Epithelial cell of prostate (primary cell): ENCODE measurements around the gene ASTN2.
"Not testable (repeated sequence)": the region's sequence is repeated elsewhere in the genome, so short reads cannot be mapped to it uniquely, and the experiment has no call there.

ENCODE experiments used
- DNase-seq: peaks from one replicate; pipeline ENCODE4 v3.0.0-alpha.2; 2011; ENCODE audit warnings: low read depth, low spot score
- H3K27ac ChIP-seq: fragments of 450-650 bp; 2 replicates; pipeline ENCODE4 v1.5.1; 2017; ENCODE audit warnings: mild to moderate bottlenecking

ASTN2 gene

DNA sequence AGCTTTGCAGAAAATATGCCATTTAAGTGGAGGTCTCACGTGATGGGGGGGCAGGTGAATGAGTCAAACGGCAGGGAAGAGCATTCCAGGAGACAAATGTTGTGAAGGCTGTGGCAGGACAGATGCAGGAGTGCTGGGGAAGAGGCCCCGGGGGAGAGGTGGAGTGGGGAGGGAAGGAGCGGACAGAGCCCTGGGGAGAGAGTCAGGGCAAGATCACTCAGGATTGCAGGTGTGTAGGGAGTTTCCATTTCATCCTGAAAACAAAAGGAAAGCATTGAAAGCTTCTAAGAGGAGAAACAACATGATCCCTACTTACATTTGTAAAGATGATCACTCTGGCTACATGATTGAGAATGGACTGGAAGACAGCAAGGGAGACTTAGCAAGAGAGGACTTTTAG lies 323.3 kb downstream of the ASTN2 start:
- H3K27ac ChIP-seq = no peak overlapping the region
- no peak for DNase-seq

DNA sequence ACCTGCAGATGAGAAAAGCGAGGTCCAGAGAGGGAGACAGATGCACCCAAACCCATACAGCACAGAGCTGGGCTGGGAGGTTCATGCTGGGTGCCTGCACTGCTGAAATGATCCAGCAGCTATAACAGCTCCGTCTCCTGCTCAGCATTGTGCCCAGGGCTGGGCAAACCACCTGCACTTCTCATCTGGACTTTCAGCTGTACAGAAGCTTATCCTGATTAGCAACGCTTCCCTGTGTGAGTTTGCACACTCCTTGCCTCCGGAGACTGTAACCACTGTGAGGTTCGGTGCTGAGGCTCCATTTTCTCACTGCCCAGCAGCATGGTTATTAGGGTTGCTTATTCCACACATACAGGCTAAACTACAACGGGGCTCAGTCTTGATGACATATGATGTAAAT lies 326.1 kb downstream of the ASTN2 start:
- DNase-seq = no peak
- no peak overlapping the region for H3K27ac ChIP-seq

DNA sequence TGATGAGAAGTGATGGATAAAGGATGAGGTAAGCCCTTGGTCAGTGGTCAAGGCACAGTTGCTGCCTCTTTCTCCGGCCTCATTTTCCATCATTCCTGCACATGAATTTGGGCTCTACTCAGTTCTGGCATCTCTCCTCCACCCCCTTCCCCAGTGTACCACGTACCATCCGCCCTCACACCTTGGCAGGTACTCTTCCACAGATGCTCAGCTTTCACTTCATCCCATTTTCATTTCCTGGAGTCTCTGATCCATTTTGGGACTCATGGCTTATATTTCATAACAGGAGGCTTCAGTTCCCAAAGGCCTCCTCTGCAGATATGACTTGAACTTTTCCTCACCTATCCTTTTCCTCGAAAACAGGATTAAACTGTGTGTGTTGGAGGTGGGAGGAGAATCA lies 326.7 kb downstream of the ASTN2 start:
- no peak for DNase-seq

DNA sequence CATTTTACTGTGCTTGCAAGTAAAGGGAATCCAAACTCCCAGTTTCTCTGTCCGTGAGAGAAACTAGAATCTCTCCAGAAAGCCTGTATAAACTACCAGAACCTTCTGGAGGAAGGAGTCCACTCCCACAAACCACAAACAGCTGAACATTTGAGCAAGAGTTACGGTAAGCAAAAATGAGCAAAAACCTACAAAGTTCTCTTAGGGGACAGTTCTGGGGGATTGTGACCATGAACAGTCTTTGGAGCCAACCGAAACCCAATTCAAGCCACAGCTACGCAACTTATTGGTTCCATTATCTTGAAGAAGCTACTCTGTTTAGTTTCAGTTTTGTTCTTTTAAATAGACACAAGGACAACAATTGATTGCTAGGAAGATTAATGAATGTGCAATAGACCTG lies 330.6 kb downstream of the ASTN2 start:
- DNase-seq = no peak
- no peak overlapping the region for H3K27ac ChIP-seq

More for the DNA sequence above, 326.7 kb downstream of the ASTN2 start:
- H3K27ac ChIP-seq = no peak overlapping the region

DNA sequence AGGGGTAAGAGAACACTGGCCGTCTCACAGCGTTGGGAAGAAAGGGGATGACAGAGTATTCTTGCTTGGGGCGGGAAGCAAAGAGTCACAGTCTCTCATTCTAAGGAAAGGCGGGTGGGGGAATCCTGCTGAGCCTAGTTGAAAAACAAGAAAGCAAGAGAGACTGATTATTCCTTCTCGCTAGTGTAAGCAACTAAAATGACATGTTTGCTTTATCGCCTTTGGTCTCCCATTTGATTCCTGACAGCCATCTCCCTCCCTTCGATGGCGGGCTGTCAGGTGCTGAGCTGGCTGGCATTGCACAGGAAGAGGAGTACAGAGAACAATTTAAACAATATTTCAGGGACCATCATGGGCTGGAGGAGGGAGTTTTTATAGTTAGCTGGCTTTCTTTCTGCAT lies 331.3 kb downstream of the ASTN2 start:
- DNase-seq = no peak

DNA sequence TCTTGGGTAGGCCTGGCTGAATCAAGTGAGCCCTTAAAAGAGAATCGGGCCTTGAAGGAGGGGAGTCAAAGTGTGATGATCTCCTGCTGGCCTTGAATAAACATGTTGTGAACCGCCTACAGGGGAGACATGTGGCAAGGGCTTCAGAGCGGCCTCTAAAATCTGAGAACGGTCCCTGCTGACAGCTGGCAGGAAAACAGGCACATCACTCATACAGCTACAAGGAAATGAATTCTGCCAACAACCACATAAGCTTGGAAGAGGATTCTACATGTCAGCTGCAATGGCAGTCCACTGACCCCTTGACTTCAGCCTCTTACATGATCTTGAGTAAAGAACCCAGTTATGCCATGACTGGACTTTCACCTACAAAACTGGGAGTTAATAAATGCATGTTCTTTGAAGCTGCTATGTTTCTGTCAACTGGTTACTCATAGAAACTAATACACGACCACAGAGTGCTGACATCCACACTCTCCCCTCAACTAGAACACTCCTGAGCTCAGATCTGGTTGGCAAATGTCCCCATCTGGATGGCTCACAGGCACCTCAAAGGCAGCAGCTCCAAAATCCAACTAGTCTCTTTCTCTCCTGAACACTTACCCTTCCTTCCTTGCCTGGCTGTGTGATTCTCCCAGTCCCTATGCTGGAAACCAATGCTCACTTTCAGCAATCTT lies 333.1 kb downstream of the ASTN2 start:
- no peak overlapping the region for H3K27ac ChIP-seq
- DNase-seq = no peak

More for the DNA sequence above, 331.3 kb downstream of the ASTN2 start:
- H3K27ac ChIP-seq = no peak overlapping the region

DNA sequence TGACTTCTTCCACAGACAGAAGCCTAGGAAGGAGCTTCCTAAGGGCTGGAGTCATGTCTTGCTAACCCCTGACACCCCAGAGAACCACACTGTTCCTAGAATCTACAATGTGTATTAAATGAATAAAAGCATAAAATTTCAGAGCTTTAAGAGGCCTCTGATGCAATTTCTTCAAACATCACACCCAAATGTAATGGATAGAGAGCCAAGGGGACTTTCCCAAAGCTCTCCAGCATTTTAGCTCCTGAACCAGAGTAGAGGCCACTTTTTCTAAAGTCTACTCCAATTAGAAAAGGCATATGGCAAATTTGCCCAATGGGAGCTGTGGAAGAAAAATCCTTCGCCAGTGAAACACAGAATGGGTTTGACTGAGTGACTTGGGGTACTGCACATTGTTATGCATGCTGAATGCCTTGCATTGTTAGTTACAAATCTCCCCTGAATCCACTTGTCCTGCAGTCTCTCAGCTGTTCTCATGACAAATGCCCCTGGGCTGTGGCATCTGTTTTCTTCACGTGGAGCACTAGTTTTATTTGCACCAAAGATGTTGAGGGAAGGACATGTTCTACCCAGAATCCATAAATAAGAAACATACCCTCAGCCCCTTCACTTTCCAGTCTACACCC lies 334.0 kb downstream of the ASTN2 start:
- DNase-seq = no peak
- H3K27ac ChIP-seq = no peak overlapping the region

DNA sequence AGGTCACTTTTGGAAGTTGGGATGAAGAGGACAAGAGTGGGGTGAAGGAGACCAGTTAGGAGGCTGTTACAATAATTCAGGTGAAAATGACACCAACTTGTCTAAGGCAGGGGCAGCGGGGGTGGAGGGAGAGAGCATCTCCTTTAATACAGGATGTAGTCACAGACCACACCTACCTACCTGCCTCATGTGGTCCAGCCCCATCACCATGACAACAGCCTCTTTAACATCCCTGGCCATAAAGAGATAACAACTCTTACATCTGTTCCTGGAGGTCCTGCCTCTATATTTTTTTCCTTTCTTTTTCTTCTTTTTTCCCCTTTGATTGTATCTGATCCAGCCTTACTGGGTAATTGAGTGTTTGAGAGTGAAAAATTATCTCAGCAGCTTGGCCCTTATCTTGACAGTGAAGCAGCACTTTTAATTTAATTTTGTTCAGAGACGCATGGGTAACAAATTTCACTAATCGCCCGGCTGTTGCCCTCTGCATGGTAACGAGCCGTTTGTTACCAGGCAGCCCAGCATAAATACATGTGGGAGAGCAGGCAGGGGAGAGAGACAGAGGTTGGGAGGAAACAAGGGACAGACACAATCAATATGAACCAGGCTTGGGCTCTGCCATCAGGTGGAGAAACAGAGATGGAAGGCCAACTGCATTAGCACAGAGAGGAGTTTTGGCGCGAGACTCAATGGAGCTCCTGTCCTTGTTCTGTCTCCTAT lies 338.1 kb downstream of the ASTN2 start:
- no peak overlapping the region for H3K27ac ChIP-seq
- no peak for DNase-seq

DNA sequence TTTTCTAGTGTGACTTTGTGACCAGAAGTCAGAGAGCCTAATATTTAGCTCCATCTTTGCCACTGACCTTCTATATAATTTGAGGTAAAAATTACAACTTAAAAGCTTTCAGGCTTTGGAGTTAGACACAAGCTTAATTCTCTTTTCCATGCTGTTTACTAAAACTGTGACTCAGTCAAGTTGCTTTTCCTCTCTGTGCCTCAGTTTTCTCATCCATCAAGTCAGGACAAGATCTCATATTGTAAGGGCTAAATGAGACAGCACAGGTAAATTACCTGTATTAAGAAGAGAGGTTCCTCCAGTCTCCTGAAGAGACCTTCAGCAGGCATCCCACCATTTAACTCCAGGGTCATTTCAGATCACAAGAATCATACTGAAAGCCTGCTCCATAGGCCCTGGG lies 339.2 kb downstream of the ASTN2 start:
- no peak for DNase-seq
- no peak overlapping the region for H3K27ac ChIP-seq

DNA sequence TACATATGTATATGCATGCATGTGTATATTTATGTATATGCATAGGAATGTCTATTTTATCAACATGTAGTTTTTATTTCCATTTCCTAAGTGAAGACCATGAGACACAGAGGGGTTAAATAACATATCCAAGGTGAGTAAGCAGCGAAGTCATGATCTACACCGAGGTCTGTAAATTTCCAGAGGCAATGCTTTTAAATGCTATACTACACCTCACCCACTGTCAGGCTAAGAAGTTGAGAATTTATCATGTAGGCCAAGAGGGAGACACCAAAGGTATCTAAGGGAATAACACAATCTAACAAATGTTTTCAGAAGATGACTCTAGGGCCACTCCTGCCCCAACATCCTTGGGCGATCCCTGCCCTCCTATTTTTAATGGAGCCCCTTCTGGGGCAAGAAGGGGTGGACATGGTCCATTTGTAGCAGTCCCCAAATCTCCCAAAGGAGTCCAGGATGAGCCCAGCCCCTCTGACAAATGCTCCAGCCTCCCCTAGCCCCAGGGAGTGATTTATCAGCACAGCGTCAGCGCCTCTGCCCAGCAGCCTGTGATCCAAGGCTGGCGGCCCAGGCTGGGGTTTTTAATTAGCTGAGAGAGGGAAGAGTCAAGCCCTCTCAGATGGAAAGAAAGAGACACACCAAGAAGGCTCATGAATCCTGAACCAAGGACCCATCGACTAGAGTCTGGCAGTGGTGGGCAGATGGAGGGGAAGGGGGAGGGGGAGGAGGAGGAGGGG lies 339.9 kb downstream of the ASTN2 start:
- no peak overlapping the region for H3K27ac ChIP-seq
- no peak for DNase-seq

DNA sequence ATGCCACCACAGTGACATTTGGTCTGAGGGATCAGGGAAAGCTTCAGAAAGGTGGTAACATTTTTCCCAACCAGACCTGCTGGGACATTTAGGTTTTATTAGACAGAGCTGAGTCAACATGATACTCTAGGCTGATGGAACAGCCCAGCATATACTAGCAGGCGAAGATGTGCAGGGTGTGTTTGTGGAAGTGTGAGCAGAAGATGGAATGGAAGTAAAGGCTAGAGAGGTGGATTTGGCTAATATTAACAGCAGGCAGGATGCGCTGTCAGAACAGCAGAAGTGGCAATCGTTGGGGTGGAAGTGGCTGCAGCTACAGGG lies 340.6 kb downstream of the ASTN2 start:
- peak overlapping the region; percentile 32 for H3K27ac ChIP-seq
- DNase-seq = no peak

DNA sequence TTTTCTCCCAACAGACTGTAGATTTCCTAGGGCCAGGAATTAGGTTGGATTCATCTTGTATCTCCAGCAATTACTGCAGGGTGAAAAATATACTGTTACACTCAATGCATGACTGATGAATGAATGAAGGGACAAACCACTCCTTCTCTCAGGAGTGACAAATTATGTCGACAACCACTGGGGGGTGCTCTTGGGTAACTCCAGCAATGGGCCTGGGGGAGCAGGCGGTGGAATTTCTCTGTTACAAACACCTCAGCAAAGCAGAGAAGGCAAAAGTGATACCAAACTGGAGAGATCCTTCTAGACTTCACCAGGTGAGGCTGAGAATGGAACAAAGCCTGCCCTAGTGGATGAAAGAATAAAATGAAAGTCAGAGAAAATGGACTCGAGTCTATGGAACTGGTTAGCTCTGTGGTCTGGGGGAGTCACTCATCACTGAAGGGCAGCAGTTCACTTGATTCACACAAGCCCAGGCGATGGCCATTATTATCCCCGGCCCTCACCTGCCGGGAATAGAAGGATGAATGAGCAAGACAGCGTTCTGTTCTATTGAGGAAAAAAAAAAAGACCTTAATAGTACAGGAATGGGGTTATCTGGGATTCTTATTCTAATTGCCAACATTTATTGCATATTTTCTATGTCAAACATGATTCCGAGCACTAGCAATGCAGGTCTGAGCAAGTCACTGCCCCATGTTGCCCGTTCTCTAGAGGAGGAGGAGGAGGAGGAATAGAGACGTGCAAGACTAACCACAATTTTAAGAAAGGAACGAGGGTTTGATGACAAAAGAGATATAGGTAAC lies 341.1 kb downstream of the ASTN2 start:
- no peak for DNase-seq
- peak overlapping the region; percentile 32 for H3K27ac ChIP-seq

DNA sequence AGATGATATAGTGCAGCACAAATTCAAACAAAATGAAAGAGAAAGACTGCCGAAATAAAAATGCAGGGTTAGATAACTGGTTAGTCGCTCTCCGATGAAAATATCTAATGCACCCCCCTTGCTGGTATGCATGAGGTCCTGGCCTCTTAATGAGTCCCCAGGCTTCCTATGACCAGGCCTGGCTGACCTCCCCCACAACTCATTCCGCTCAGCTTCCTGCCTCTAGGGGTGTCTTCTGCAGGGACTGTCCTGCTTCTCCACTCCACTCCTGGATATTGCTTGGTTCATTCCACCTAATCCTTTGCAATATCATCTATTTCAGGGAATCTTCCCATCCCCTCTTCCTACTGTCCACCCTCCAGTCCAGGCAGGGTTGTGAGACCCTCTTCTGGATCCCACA lies 341.8 kb downstream of the ASTN2 start:
- no peak for DNase-seq

DNA sequence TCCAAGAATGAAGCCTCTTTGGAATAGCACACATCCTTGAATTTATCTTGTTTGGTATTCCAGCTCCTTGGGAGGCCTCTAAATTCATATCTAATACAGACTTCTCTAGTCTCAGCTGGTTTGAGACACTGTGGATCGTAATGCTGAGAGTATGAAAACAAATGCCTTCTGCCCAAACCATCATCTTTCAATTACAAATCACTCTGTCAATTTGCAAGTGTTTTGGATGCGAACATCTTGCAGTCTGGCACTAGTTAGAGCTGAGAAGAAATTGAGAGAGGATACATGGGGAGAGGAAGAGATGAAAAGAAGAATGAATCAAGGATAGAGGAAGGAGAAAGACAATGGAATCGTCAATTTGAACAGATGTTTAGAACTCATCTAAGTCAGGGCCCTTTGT lies 342.6 kb downstream of the ASTN2 start:
- H3K27ac ChIP-seq = peak overlapping the region; percentile 46
- DNase-seq = no peak

More for the DNA sequence above, 341.8 kb downstream of the ASTN2 start:
- no peak overlapping the region for H3K27ac ChIP-seq

DNA sequence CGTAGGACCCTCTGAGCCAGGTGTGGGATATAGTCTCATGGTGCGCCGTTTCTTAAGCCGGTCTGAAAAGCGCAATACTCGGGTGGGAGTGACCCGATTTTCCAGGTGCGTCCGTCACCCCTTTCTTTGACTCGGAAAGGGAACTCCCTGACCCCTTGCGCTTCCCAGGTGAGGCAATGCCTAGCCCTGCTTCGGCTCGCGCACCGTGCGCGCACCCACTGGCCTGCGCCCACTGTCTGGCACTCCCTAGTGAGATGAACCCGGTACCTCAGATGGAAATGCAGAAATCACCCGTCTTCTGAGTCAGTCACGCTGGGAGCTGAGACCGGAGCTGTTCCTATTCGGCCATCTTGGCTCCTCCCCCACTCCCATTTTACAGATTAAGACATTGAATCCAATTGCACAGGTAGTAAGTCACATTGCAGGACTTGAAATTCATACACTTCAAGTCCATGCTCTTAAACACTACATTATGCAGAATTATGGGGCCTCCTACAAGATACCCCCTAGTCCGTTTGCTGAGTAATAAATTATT lies 343.1 kb downstream of the ASTN2 start:
- peak overlapping the region; percentile 46 for H3K27ac ChIP-seq
- not testable (repeated sequence) for DNase-seq

DNA sequence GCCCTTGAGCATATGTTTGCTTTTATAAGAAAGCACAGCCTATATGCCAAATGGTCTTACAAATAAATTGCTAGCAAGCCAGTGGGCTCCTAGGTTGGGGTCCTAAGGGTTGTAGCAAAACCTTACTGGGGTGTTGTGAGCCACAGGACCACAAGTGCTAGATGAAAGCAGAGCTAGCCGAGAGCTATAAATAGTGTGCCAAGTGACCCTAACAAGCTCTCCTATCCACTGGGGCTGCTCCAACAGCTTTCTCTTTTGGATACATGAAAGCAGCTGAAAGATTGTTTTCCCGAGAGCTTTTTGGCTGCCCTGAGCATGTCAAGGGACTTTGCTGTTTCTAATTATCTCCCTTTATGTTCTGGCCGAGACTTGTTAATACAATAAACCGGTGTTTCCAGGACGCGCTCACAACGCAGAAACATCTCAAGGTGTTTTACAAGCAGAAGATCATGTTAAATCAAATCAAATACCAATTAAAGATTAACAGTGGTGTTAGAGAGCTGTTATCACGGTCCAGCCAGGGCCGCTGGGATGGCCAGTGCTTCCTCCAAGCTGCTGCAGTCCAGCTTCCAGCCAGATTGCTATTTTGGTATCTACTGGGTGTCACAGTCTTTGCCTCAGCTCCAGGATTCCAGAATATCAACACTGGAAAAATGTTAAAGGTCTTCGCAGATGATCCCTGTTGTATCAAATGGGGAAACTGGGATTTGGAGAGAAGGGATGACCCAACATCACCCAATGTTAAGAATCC lies 351.0 kb downstream of the ASTN2 start:
- no peak for DNase-seq
- H3K27ac ChIP-seq = no peak overlapping the region

DNA sequence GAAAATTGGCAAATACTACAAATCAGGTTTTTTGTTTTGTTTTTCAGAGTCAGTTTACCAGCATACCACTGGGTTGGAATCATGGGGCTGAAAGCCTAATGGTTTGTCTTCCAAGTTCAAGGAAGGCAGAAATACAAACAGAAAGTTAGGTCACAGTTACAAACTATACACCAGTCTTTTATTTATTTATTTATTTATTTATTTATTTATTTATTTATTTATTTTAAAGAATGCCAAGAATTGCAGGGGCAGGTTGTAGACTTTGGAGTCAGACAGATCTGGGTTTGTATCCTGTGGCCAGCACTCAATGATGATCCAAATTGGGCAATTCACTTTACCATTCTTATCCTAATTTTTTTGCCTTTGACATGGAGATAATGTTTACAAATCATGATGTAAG lies 353.9 kb downstream of the ASTN2 start:
- DNase-seq = no peak
- H3K27ac ChIP-seq = no peak overlapping the region

DNA sequence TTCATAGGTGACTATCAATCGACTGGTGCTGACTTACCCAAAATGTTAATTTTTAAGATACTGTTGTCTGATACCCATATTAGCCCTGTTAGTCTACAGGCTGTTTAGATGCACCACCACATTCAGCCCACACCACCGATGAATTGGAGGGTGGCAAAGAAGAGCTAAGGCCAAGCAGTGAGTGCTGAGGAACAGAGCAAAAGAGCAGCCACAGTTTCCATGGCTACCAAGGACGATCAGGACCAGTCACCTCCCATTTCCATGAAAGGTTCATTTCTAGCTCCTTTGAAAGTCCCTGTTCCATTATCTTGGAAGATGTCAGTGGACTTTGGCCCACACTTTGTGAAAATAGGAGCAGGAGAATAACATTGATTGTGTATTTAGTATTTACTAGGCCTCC lies 364.9 kb downstream of the ASTN2 start:
- DNase-seq = no peak

DNA sequence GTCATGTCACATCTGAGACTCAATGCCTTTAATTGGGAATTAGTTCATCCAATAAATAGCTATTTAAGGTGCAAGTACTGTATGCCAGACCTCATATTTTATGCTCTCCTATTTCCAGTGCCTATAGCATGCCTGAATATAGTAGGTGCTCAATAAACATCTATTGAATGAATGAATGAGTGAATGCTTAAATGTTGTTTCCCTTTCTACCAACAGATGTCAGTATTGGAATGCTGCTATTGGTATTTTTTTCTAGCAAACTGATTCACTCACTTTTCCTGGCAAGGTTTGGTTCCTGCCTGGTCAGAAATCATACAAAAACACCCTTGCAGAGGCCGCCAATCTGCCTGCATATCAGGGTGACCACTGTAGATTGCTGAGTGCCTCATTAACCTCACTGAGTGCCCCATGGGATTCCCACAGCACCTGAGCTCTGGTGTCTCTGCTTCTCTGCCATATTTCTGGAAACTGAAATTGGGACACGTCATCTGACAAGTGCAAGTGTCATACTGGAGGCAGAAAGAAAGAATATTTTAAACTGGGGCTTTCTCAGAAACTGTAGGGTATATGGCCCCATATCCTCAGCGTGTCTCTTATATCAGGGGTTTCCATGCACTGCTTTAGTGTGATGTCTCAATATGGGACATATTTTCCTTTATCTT lies 368.1 kb downstream of the ASTN2 start:
- no peak for DNase-seq
- H3K27ac ChIP-seq = no peak overlapping the region

More for the DNA sequence above, 364.9 kb downstream of the ASTN2 start:
- H3K27ac ChIP-seq = no peak overlapping the region
